ENCODE data around the gene EPC1.
"Not testable (repeated sequence)": the region's sequence is repeated elsewhere in the genome, so short reads cannot be mapped to it uniquely, and the experiment has no call there.

GRCh38 chr10:32219156-32219555, 127.8 kb downstream of the EPC1 start:
- TF ChIP-seq CTCF (IDR thresholded peaks at IDR 0.05 in 8 of 11, conservative IDR thresholded peaks at IDR 0.05 in 3 of 11); POLR2AphosphoS5 (IDR thresholded peaks at IDR 0.05); POLR2A (IDR thresholded peaks at IDR 0.05): not testable (repeated sequence)
